ENCODE measurements around the gene TRPV2.

GRCh38 chr17:16467044-16467443 lies 51.7 kb downstream of the TRPV2 start:
- TF ChIP-seq POLR2A (IDR thresholded peaks at IDR 0.05; ENCODE audit: low read length) (no peak), GATA1 (IDR thresholded peaks at IDR 0.05; ENCODE audit: low read depth, low read length) (no peak)
